DOHH2 (cell line): ENCODE results near the gene ENPP6.

Experiments used
- CTCF ChIP-seq: fragments of 200-600 bp; sonication (generic); IDR thresholded peaks from one replicate; pipeline ENCODE4 v1.5.1; 2014; ENCODE audit warnings: antibody characterized with exemption, mild to moderate bottlenecking, low read depth, low read length; ENCODE audit not compliant: poor library complexity, severe bottlenecking
- EZH2phosphoT487 ChIP-seq: fragments of 200-600 bp; sonication (generic); IDR thresholded peaks from 2 replicates; pipeline ENCODE4 v1.6.1; 2017; ENCODE audit warnings: borderline replicate concordance, mild to moderate bottlenecking, antibody characterized with exemption, low read length, moderate library complexity, mixed read lengths

GRCh38 chr4:184102488-184102887, 115.2 kb downstream of the ENPP6 start:
- TF ChIP-seq CTCF: no peak
- no peak for TF ChIP-seq EZH2phosphoT487
